ENCODE results near the gene PPARD.

DNA sequence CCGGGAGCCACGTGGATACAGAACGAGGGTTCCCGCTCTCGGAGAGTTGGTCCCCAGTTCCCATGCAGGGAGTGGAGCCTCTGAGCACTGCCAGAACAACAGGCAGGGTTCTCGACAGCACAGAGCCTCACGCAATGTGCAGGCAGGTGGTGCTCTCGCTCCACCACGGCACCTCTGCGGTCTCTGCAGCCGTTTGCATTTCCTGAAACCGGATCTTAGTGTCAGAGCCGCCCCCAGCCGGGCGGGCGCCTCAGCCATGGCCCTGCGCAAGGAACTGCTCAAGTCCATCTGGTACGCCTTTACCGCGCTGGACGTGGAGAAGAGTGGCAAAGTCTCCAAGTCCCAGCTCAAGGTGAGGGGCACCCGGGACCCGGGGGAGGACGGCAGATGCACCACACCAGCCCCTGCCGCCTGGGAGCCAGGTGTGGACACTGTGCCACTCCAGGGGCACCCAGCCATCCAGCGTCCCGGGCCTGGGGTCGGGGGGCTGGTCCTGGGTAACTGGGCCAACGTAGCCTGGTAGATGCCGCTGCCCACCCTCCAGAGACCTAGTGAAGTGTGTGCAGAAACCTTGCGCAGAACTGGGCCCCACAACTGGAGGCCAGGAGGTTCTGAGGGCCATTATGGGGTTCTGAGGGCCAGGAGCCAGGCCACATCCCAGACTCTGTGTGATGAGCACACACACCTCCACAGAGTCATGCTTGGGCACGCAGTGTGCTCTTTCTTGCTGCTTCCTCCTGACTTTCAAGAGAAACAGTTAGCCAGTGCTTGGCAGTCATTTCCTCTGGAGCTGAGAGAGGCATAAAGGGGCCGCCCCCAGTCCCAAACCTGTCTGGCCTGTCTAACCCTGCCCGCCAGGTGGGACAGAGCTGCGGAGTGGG lies 44.5 kb upstream of the PPARD start, which contains the start of gene DEF6:
- no peak for TF ChIP-seq EP300 (IDR thresholded peaks at IDR 0.05)
- TF ChIP-seq, protein P1, sequence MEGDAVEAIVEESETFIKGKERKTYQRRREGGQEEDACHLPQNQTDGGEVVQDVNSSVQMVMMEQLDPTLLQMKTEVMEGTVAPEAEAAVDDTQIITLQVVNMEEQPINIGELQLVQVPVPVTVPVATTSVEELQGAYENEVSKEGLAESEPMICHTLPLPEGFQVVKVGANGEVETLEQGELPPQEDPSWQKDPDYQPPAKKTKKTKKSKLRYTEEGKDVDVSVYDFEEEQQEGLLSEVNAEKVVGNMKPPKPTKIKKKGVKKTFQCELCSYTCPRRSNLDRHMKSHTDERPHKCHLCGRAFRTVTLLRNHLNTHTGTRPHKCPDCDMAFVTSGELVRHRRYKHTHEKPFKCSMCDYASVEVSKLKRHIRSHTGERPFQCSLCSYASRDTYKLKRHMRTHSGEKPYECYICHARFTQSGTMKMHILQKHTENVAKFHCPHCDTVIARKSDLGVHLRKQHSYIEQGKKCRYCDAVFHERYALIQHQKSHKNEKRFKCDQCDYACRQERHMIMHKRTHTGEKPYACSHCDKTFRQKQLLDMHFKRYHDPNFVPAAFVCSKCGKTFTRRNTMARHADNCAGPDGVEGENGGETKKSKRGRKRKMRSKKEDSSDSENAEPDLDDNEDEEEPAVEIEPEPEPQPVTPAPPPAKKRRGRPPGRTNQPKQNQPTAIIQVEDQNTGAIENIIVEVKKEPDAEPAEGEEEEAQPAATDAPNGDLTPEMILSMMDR (IDR thresholded peaks at IDR 0.05) = peak in 5 of 7 experiments; percentile 54 to 96 (median 76)
